Panc1 (cell line): ENCODE results near the gene PKNOX2.

ENCODE experiments used
- TF ChIP-seq, protein P1 (sequence below), 2 experiments: IDR thresholded peaks; 2 replicates each; pipeline ENCODE4 v1.6.1; 2011 to 2012; ENCODE audit warnings: low read depth in 2 of 2, control low read depth in 1 of 2, low read length in 1 of 2, mild to moderate bottlenecking in 1 of 2, moderate library complexity in 1 of 2; ENCODE audit not compliant: insufficient read depth in 1 of 2
- TF ChIP-seq, protein P2 (sequence below): fragments of 450-650 bp; IDR thresholded peaks from 2 replicates; pipeline ENCODE4 v1.5.1; 2017; ENCODE audit warnings: mild to moderate bottlenecking

DNA sequence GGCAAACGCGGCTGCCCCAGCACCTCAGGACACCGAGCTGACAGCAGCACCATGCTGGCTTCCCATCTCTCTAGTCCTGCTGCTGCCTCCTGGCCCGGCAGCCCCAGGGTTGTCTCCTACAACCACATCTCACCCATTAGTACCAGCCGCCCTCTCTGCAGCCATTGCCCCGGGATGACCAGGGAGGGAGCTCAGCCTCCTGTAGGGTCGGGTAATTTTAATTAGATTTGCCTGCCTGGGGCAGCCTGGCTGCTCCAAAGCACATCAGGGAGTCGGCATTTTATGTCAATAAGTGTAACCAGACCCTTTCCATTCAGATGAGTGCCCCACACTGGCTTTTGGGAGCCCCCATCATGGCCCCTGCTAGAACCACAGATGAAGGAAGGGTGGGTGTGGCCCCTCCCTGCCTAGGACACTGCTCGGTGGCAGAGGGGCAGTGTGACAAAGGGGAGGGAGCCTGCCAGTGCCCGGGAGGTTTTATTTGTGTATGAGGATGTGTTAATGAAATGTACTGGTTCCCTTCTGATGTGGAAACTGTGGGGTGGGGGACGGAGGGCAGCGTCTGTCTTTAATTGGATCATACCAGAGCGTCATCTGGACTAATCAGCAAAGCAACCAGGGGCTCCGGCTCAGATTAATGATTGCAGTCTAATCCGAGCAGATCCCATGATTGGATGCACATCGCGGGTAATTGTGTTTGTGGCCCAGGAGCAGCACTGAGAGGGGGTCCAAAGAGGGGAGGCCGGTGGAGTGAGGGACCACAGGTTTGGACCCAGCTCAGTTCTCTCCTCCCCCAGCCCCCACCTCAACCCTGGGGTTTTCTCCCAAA is 206.2 kb downstream of the PKNOX2 start:
- TF ChIP-seq, protein P1, sequence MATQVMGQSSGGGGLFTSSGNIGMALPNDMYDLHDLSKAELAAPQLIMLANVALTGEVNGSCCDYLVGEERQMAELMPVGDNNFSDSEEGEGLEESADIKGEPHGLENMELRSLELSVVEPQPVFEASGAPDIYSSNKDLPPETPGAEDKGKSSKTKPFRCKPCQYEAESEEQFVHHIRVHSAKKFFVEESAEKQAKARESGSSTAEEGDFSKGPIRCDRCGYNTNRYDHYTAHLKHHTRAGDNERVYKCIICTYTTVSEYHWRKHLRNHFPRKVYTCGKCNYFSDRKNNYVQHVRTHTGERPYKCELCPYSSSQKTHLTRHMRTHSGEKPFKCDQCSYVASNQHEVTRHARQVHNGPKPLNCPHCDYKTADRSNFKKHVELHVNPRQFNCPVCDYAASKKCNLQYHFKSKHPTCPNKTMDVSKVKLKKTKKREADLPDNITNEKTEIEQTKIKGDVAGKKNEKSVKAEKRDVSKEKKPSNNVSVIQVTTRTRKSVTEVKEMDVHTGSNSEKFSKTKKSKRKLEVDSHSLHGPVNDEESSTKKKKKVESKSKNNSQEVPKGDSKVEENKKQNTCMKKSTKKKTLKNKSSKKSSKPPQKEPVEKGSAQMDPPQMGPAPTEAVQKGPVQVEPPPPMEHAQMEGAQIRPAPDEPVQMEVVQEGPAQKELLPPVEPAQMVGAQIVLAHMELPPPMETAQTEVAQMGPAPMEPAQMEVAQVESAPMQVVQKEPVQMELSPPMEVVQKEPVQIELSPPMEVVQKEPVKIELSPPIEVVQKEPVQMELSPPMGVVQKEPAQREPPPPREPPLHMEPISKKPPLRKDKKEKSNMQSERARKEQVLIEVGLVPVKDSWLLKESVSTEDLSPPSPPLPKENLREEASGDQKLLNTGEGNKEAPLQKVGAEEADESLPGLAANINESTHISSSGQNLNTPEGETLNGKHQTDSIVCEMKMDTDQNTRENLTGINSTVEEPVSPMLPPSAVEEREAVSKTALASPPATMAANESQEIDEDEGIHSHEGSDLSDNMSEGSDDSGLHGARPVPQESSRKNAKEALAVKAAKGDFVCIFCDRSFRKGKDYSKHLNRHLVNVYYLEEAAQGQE (IDR thresholded peaks at IDR 0.05; ENCODE audit: insufficient read depth in 1 of 2, low read depth in 2 of 2, low read length in 1 of 2): no peak
- TF ChIP-seq, protein P2, sequence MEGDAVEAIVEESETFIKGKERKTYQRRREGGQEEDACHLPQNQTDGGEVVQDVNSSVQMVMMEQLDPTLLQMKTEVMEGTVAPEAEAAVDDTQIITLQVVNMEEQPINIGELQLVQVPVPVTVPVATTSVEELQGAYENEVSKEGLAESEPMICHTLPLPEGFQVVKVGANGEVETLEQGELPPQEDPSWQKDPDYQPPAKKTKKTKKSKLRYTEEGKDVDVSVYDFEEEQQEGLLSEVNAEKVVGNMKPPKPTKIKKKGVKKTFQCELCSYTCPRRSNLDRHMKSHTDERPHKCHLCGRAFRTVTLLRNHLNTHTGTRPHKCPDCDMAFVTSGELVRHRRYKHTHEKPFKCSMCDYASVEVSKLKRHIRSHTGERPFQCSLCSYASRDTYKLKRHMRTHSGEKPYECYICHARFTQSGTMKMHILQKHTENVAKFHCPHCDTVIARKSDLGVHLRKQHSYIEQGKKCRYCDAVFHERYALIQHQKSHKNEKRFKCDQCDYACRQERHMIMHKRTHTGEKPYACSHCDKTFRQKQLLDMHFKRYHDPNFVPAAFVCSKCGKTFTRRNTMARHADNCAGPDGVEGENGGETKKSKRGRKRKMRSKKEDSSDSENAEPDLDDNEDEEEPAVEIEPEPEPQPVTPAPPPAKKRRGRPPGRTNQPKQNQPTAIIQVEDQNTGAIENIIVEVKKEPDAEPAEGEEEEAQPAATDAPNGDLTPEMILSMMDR: no peak
